Prostate gland (tissue), 2 donors: ENCODE results near the gene PON3.

Experiments used
- POLR2A ChIP-seq: fragments of 450-650 bp; IDR thresholded peaks from one replicate; pipeline ENCODE4 v1.6.1; 2016; ENCODE audit warnings: antibody characterized with exemption, mild to moderate bottlenecking
- POLR2AphosphoS5 ChIP-seq: sonication (generic); formaldehyde crosslinking; IDR thresholded peaks from one replicate; pipeline ENCODE4 v1.6.1; 2017; ENCODE audit warnings: antibody characterized with exemption
- TF ChIP-seq, protein P1 (sequence below), 4 experiments: fragments of 200-600 bp in 2 of 4; fragments of 450-650 bp in 2 of 4; sonication (generic) in 2 of 4; IDR thresholded peaks; 1 replicate in 3 of 4; 2 replicates in 1 of 4; pipeline ENCODE4 v1.5.1; 2016 to 2019; ENCODE audit warnings: antibody characterized with exemption in 4 of 4, mild to moderate bottlenecking in 2 of 4, moderate library complexity in 2 of 4

- TF ChIP-seq, protein P1, sequence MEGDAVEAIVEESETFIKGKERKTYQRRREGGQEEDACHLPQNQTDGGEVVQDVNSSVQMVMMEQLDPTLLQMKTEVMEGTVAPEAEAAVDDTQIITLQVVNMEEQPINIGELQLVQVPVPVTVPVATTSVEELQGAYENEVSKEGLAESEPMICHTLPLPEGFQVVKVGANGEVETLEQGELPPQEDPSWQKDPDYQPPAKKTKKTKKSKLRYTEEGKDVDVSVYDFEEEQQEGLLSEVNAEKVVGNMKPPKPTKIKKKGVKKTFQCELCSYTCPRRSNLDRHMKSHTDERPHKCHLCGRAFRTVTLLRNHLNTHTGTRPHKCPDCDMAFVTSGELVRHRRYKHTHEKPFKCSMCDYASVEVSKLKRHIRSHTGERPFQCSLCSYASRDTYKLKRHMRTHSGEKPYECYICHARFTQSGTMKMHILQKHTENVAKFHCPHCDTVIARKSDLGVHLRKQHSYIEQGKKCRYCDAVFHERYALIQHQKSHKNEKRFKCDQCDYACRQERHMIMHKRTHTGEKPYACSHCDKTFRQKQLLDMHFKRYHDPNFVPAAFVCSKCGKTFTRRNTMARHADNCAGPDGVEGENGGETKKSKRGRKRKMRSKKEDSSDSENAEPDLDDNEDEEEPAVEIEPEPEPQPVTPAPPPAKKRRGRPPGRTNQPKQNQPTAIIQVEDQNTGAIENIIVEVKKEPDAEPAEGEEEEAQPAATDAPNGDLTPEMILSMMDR (IDR thresholded peaks at IDR 0.05), result no peak
- TF ChIP-seq POLR2AphosphoS5 (no peak), POLR2A (no peak)
Measured at GRCh38 chr7:95411036-95411435, 14.9 kb upstream of the PON3 start.
